CD4-positive, alpha-beta T cell (primary cell): ENCODE measurements around the gene CYTH2. TPM values are rescaled to one million over a fixed set of nuclear protein-coding genes. Genes with fewer than 3 reads are reported as not detected.

ENCODE experiments used
- ATAC-seq: fragments of 200-7000 bp; cut with Tn5 transposase; one replicate; pipeline ENCODE4 v1.10.0; 2022; ENCODE audit warnings: mild to moderate bottlenecking; ENCODE audit not compliant: poor library complexity
- CTCF ChIA-PET: fragments of 350-600 bp; sonication (Branson Sonifier 250); formaldehyde crosslinking; loops from one replicate; lab custom pipeline; 2021; ENCODE audit warnings: antibody characterized with exemption, inconsistent platforms; lab: Charles Lee
- POLR2A ChIA-PET: fragments of 350-600 bp; sonication (Branson Sonifier 250); formaldehyde crosslinking; loops from one replicate; lab custom pipeline; 2021; ENCODE audit warnings: antibody characterized with exemption, inconsistent platforms; lab: Charles Lee
- DNase-seq, 14 experiments: peaks; one replicate each; pipeline ENCODE4 v3.0.0-alpha.2; 2013 to 2020; ENCODE audit warnings: mixed read lengths in 2 of 14
- H3K27ac ChIP-seq, 2 donors: one replicate each; pipeline versions ENCODE4 v1.5.1 to v1.7.0; 2013; ENCODE audit warnings: low read length in 2 of 2, low read depth in 1 of 2, mild to moderate bottlenecking in 1 of 2
- H3K27me3 ChIP-seq, 2 experiments: 1 replicate in 1 of 2; 2 replicates in 1 of 2; pipeline versions ENCODE4 v1.6.1 to v1.7.0; 2013; ENCODE audit warnings: low read length in 2 of 2, control low read depth in 1 of 2, mild to moderate bottlenecking in 1 of 2, moderate library complexity in 1 of 2; ENCODE audit not compliant: insufficient read depth in 2 of 2, control insufficient read depth in 1 of 2
- H3K36me3 ChIP-seq: one replicate; pipeline ENCODE4 v1.6.1; 2013; ENCODE audit warnings: low read length, control low read depth; ENCODE audit not compliant: insufficient read depth
- H3K4me1 ChIP-seq: one replicate; pipeline ENCODE4 v1.6.1; 2013; ENCODE audit warnings: low read length, control low read depth; ENCODE audit not compliant: insufficient read depth
- H3K4me3 ChIP-seq: one replicate; pipeline ENCODE4 v1.5.1; 2013; ENCODE audit warnings: mild to moderate bottlenecking, low read length, moderate library complexity
- H3K9me3 ChIP-seq, 2 experiments: 1 replicate in 1 of 2; 2 replicates in 1 of 2; pipeline versions ENCODE4 v1.6.1 to v1.7.0; 2013; ENCODE audit warnings: low read length in 2 of 2, mild to moderate bottlenecking in 2 of 2, control low read depth in 1 of 2, moderate library complexity in 1 of 2; ENCODE audit not compliant: control insufficient read depth in 1 of 2, insufficient read depth in 1 of 2
- H3K27ac Mint-ChIP-seq: one replicate; pipeline ENCODE4 v1.8.0; 2020; ENCODE audit warnings: mixed read lengths
- H3K27me3 Mint-ChIP-seq: one replicate; pipeline ENCODE4 v1.8.0; 2021; ENCODE audit warnings: mixed read lengths
- H3K36me3 Mint-ChIP-seq: one replicate; pipeline ENCODE4 v1.8.0; 2021; ENCODE audit warnings: low read depth, mixed read lengths
- H3K4me1 Mint-ChIP-seq: one replicate; pipeline ENCODE4 v1.8.0; 2021; ENCODE audit warnings: low read depth, mixed read lengths
- H3K4me3 Mint-ChIP-seq: one replicate; pipeline ENCODE4 v1.8.0; 2020; ENCODE audit warnings: mild to moderate bottlenecking, mixed read lengths
- H3K9me3 Mint-ChIP-seq: one replicate; pipeline ENCODE4 v1.8.0; 2020; ENCODE audit warnings: mixed read lengths
- CTCF ChIP-seq: fragments of 200-600 bp; IDR thresholded peaks from one replicate; pipeline ENCODE4 v1.8.0; 2022; ENCODE audit warnings: antibody characterized with exemption, mild to moderate bottlenecking
- intact Hi-C, 2 experiments: fragments of 100-400 bp; cut with DNase I in 1 of 2; cut with micrococcal nuclease in 1 of 2; formaldehyde crosslinking; loops; one replicate each; pipeline versions ENCODE4 v1.15.1 to v1.9.0; 2023 to 2025; cut with DNase I, micrococcal nuclease
- total RNA-seq, 174 experiments: library from RNA in 2 of 174; stranded (reverse) in 2 of 174; gene quantifications; one replicate each; pipeline ENCODE4 v1.2.3 and lab custom pipeline; 2021 to 2026

The CYTH2 gene
- total RNA-seq, 2 experiments from 2014 or later: 23.4 to 25.3 TPM

GRCh38 chr19:48469934-48470680, 938 bp downstream of the CYTH2 start:
- no peaks in the 10 kb centered on the region for H3K27me3 Mint-ChIP-seq
- Histone ChIP-seq H3K4me3 (peak overlapping the region; percentile 96), H3K27me3 (no peaks in the 10 kb centered on the region), H3K4me1 (peaks cover 22% of the 10 kb centered on the region), H3K36me3 (peaks cover 46% of the 10 kb centered on the region), H3K27ac (peak overlapping the region; percentile 79 to 91), H3K9me3 (no peaks in the 10 kb centered on the region)
- no peaks in the 10 kb centered on the region for H3K9me3 Mint-ChIP-seq
- DNase-seq: peak in 2 of 14 experiments; percentile 21 to 51
- intact Hi-C loops: loop anchor here (2.0 to 10.0 kb wide), 5 partner anchors 25 to 645 kb away; partner anchors contain the start of genes C19orf73 (in 1 of the 2), GRWD1 (in 1 of the 2), GYS1 (in 1 of the 2) and LIN7B (in 1 of the 2)
- no peak for TF ChIP-seq CTCF
- no peak for ATAC-seq
- H3K4me3 Mint-ChIP-seq: peak overlapping the region; percentile 90
- peaks cover 49% of the 10 kb centered on the region for H3K36me3 Mint-ChIP-seq
- peaks cover 21% of the 10 kb centered on the region for H3K4me1 Mint-ChIP-seq
- ChIA-PET CTCF (interaction anchor here (0.7 to 1.0 kb wide), 3 partner anchors 19 to 139 kb away, joined by 3 read pairs; no protein-coding TSS in a partner anchor), POLR2A (interaction anchor here (1.4 to 1.7 kb wide), 3 partner anchors 10 to 79 kb away, joined by 3 to 18 read pairs (median 4); partner anchors contain the start of gene KDELR1)
- peak overlapping the region; percentile 82 for H3K27ac Mint-ChIP-seq

- TF ChIP-seq CTCF: no peak
- no peak for DNase-seq
- no peaks in the 10 kb centered on the region for H3K27me3 ChIP-seq
- no peaks in the 10 kb centered on the region for H3K9me3 Mint-ChIP-seq
- no peak for ATAC-seq
- no peak overlapping the region for H3K4me3 ChIP-seq
- H3K27me3 Mint-ChIP-seq: no peaks in the 10 kb centered on the region
- peaks cover 55% of the 10 kb centered on the region for H3K36me3 Mint-ChIP-seq
- no peaks in the 10 kb centered on the region for H3K9me3 ChIP-seq
- ChIA-PET CTCF (no interaction called here), POLR2A (interaction anchor here (1.4 to 1.7 kb wide), 3 partner anchors 9 to 80 kb away, joined by 3 to 18 read pairs (median 4); partner anchors contain the start of gene KDELR1)
- peaks cover 21% of the 10 kb centered on the region for H3K4me1 Mint-ChIP-seq
- no peak overlapping the region for H3K27ac ChIP-seq
- no peak overlapping the region for H3K27ac Mint-ChIP-seq
- H3K4me3 Mint-ChIP-seq: peak overlapping the region; percentile 90
- H3K4me1 ChIP-seq: peaks cover 26% of the 10 kb centered on the region
- peaks cover 53% of the 10 kb centered on the region for H3K36me3 ChIP-seq
- intact Hi-C loops: loop anchor here in 1 of 2 experiments (10.0 kb wide), 1 partner anchor 644 kb away; the partner anchor contains the start of genes C19orf73, LIN7B and PPFIA3
Observed at GRCh38 chr19:48470856-48471255, 1.7 kb downstream of the CYTH2 start.

GRCh38 chr19:48471836-48472235, 2.7 kb downstream of the CYTH2 start:
- no peak for ATAC-seq
- no peaks in the 10 kb centered on the region for H3K27me3 ChIP-seq
- ChIA-PET POLR2A (no interaction called here), CTCF (no interaction called here)
- no peaks in the 10 kb centered on the region for H3K9me3 ChIP-seq
- intact Hi-C loops: loop anchor here in 1 of 2 experiments (10.0 kb wide), 1 partner anchor 643 kb away; the partner anchor contains the start of genes C19orf73, LIN7B and PPFIA3
- H3K4me3 Mint-ChIP-seq: peak overlapping the region; percentile 10
- no peaks in the 10 kb centered on the region for H3K9me3 Mint-ChIP-seq
- H3K36me3 ChIP-seq: peaks cover 59% of the 10 kb centered on the region
- H3K4me1 Mint-ChIP-seq: peaks cover 21% of the 10 kb centered on the region
- H3K36me3 Mint-ChIP-seq: peaks cover 61% of the 10 kb centered on the region
- H3K4me3 ChIP-seq: no peak overlapping the region
- no peak for TF ChIP-seq CTCF
- no peak for DNase-seq
- H3K27ac Mint-ChIP-seq: no peak overlapping the region
- H3K27me3 Mint-ChIP-seq: no peaks in the 10 kb centered on the region
- no peak overlapping the region for H3K27ac ChIP-seq
- H3K4me1 ChIP-seq: peaks cover 26% of the 10 kb centered on the region
